OCI-LY7 (cell line): ENCODE results near the gene FHIT.

ENCODE experiments used
- CTCF ChIP-seq: fragments of 200-600 bp; sonication (generic); conservative IDR thresholded peaks from 2 replicates; pipeline ENCODE4 v1.5.1; 2014; ENCODE audit warnings: mild to moderate bottlenecking, antibody characterized with exemption, low read length, moderate library complexity, mixed read lengths
- EZH2phosphoT487 ChIP-seq: fragments of 200-600 bp; sonication (generic); IDR thresholded peaks from 2 replicates; pipeline ENCODE4 v1.6.1; 2018; ENCODE audit warnings: low read depth, borderline replicate concordance, mild to moderate bottlenecking, mixed run types, antibody characterized with exemption, low read length, moderate library complexity, mixed read lengths

GRCh38 chr3:60757724-60758123 lies 493.5 kb downstream of the FHIT start:
- no peak for TF ChIP-seq CTCF
- no peak for TF ChIP-seq EZH2phosphoT487
